DND-41 (cell line): Measurements from ENCODE around the gene SREBF2.

ENCODE experiments used
- ATAC-seq: fragments of 200-7000 bp; cut with Tn5 transposase; 3 replicates; pipeline ENCODE4 v1.9.1; 2021; ENCODE audit warnings: low read depth; ENCODE audit not compliant: insufficient read depth
- DNase-seq: peaks from one replicate; pipeline ENCODE4 v3.0.0-alpha.2; 2020
- H2AFZ ChIP-seq: 2 replicates; pipeline ENCODE4 v1.6.0; 2012; ENCODE audit warnings: low read depth, low read length
- H3K27ac ChIP-seq: 2 replicates; pipeline ENCODE4 v1.5.1; 2012; ENCODE audit warnings: low read length, inconsistent platforms
- H3K27me3 ChIP-seq: fragments of 200-600 bp; sonication (generic); 2 replicates; pipeline ENCODE4 v1.6.0; 2012; ENCODE audit warnings: low read length, mild to moderate bottlenecking, inconsistent platforms; ENCODE audit not compliant: insufficient read depth, poor library complexity
- H3K36me3 ChIP-seq: 2 replicates; pipeline ENCODE4 v1.5.1; 2012; ENCODE audit warnings: low read length, inconsistent platforms; ENCODE audit not compliant: insufficient read depth
- H3K4me1 ChIP-seq: 2 replicates; pipeline ENCODE4 v1.5.1; 2012; ENCODE audit warnings: mild to moderate bottlenecking, low read length; ENCODE audit not compliant: insufficient read depth
- H3K4me2 ChIP-seq: 2 replicates; pipeline ENCODE4 v1.6.0; 2012; ENCODE audit warnings: mild to moderate bottlenecking, moderate library complexity, low read length, inconsistent platforms; ENCODE audit not compliant: insufficient read depth
- H3K4me3 ChIP-seq, 2 experiments: fragments of 200-600 bp in 1 of 2; shearing (Covaris generic) in 1 of 2; 2 replicates each; pipeline ENCODE4 v1.5.1; 2012 to 2016; ENCODE audit warnings: inconsistent platforms in 2 of 2, low read length in 2 of 2, mild to moderate bottlenecking in 2 of 2, low read depth in 1 of 2, moderate library complexity in 1 of 2
- H3K79me2 ChIP-seq: 2 replicates; pipeline ENCODE4 v1.6.0; 2012; ENCODE audit warnings: low read length, inconsistent platforms; ENCODE audit not compliant: insufficient read depth
- H3K9ac ChIP-seq: 2 replicates; pipeline ENCODE4 v1.6.0; 2012; ENCODE audit warnings: low read depth, mild to moderate bottlenecking, inconsistent platforms, low read length, moderate library complexity
- H3K9me3 ChIP-seq: 2 replicates; pipeline ENCODE4 v1.5.1; 2012; ENCODE audit warnings: low read length, moderate library complexity, mild to moderate bottlenecking, inconsistent platforms; ENCODE audit not compliant: insufficient read depth, severe bottlenecking
- H4K20me1 ChIP-seq: 2 replicates; pipeline ENCODE4 v1.6.0; 2012; ENCODE audit warnings: low read length; ENCODE audit not compliant: insufficient read depth
- CTCF ChIP-seq: IDR thresholded peaks from 2 replicates; pipeline ENCODE4 v1.5.1; 2012; ENCODE audit warnings: borderline replicate concordance, low read length, moderate library complexity, mild to moderate bottlenecking; ENCODE audit not compliant: poor library complexity, severe bottlenecking; ENCODE audit errors: extremely low read depth
- EZH2 ChIP-seq: IDR thresholded peaks from 3 replicates; pipeline ENCODE4 v1.6.1; 2012; ENCODE audit warnings: borderline replicate concordance, low read depth, mild to moderate bottlenecking, moderate library complexity, low read length, inconsistent platforms; ENCODE audit not compliant: severe bottlenecking

SREBF2 gene

GRCh38 chr22:41907436-41908401, 74.8 kb downstream of the SREBF2 start:
- no peak for DNase-seq
- no peaks in the 10 kb centered on the region for H3K79me2 ChIP-seq
- H2AFZ ChIP-seq, result no peak overlapping the region
- no peaks in the 10 kb centered on the region for H3K27me3 ChIP-seq
- H4K20me1 ChIP-seq, result peaks cover 43% of the 10 kb centered on the region
- H3K4me3 ChIP-seq, result no peak overlapping the region
- H3K9ac ChIP-seq, result no peak overlapping the region
- peaks cover 48% of the 10 kb centered on the region for H3K36me3 ChIP-seq
- ATAC-seq, result peak; percentile 31; the same call in 1 of the 3 replicates
- H3K4me1 ChIP-seq, result no peaks in the 10 kb centered on the region
- H3K9me3 ChIP-seq, result no peaks in the 10 kb centered on the region
- H3K4me2 ChIP-seq, result no peak overlapping the region
- H3K27ac ChIP-seq, result no peak overlapping the region
- TF ChIP-seq EZH2, result no peak
- TF ChIP-seq CTCF, result peak; percentile 9

- Histone ChIP-seq H3K36me3 (peaks cover 38% of the 10 kb centered on the region), H3K79me2 (no peaks in the 10 kb centered on the region), H3K4me1 (no peaks in the 10 kb centered on the region), H2AFZ (no peak overlapping the region), H3K9ac (no peak overlapping the region), H4K20me1 (peaks cover 45% of the 10 kb centered on the region), H3K27me3 (no peaks in the 10 kb centered on the region), H3K9me3 (no peaks in the 10 kb centered on the region), H3K4me2 (no peak overlapping the region), H3K27ac (no peak overlapping the region), H3K4me3 (no peak overlapping the region)
- no peak for DNase-seq
- peak; percentile 37; the same call in 2 of the 3 replicates for ATAC-seq
- TF ChIP-seq CTCF (no peak), EZH2 (no peak)
Measured at GRCh38 chr22:41908411-41909309, 75.8 kb downstream of the SREBF2 start.

DNA sequence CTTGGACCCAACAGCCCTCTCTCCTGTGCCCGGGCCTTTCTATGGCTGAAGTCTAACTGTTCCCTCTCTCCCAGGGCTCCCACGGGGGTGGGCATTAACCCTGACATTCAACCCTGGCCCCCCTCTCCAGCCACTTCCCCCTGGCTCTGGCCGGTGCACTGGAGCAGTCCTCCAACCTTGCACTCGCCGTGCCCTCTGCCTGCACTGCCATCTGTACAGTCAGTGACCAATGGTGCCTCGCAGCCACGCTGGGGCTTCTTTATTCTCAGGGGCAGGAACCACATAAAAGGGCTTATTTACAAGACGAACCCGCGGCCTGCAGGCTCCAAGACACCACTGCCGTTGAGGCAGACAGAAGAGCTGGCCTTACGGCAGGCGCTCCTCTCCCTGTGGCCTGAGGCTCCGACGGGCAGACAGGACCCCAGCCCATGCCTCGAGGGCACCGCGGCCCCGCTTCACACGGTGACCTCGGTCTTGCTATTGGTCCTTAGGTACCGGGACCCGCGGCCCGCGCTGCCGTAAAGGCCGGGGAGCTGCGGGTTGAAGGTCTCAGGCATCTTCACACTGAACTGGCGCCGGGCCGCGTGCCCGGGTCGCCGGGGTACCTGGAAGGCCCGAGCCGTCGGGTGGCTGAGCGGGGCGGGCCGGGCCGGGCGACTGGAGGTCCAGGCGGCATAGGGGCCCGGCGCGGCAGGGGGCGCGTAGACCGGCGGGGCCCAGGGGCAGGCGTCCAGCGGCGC, 76.6 kb downstream of the SREBF2 start:
- peaks cover 40% of the 10 kb centered on the region for H4K20me1 ChIP-seq
- no peak overlapping the region for H2AFZ ChIP-seq
- no peak for ATAC-seq
- no peaks in the 10 kb centered on the region for H3K27me3 ChIP-seq
- H3K4me2 ChIP-seq, result no peak overlapping the region
- H3K36me3 ChIP-seq, result peaks cover 30% of the 10 kb centered on the region
- H3K27ac ChIP-seq, result no peak overlapping the region
- no peak overlapping the region for H3K9ac ChIP-seq
- TF ChIP-seq EZH2 (no peak), CTCF (no peak)
- no peaks in the 10 kb centered on the region for H3K79me2 ChIP-seq
- no peaks in the 10 kb centered on the region for H3K4me1 ChIP-seq
- H3K4me3 ChIP-seq, result no peak overlapping the region
- DNase-seq, result no peak
- H3K9me3 ChIP-seq, result no peaks in the 10 kb centered on the region
